ENCODE results near the gene PSMA8.
"Not testable (repeated sequence)": the region's sequence is repeated elsewhere in the genome, so short reads cannot be mapped to it uniquely, and the experiment has no call there.

The PSMA8 gene

DNA sequence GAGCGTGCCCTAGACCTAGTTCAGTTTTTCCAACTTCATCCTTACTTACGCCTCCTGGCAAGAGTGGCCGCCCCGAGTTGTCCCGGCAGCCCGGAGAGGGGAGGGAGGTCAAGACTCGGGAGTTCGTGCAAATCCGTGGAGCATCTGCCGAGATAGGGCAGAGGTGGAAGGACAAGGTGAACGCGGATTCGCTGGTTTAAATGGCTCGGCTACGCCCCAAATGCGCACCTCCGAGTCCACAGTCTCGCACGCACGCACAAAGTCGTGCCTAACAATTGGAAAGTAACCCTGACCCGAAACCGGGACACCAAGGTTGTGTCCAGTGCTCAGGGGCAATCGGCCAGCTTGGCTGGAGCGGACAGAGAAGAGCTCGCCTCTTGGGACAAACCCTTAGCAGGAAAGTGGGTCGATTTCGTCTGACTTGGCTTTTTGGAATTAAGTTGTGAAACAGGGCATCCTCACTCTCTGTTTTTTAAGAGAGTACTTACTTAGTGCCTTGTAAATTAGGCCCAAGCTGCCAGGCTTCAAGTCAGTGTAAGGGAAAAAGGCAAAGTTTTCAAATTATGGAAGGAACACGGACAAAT is 42.5 kb upstream of the PSMA8 start:
- TF ChIP-seq YY1 (IDR thresholded peaks at IDR 0.05; ENCODE audit: insufficient read depth, insufficient read length) (no peak), SUZ12 (IDR thresholded peaks at IDR 0.05; ENCODE audit: extremely low read depth, insufficient read depth, insufficient read length) (no peak), ZNF274 (IDR thresholded peaks at IDR 0.05; ENCODE audit: low read depth, low read length) (no peak)
- no peak for DNase-seq (ENCODE audit: low read depth, low spot score)

DNA sequence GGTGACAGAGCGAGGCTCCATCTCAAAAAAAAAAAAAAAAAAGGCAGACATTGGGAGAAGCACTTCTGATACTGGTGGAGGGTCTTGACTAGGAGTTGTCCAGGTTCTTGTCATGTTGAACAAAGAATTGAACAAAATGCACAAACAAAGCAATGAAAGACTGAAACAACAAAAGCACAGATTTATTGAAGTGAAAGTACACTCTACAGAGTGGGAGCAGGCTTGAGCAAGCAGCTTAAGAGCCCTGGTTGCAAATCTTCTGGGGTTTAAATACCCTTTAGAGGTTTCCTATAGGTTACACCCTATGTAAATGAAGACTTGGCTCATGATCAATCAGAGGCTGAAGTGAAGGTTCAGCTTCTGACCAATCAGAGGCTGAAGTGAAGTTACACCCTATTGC is 36.8 kb upstream of the PSMA8 start:
- no peak overlapping the region for H3K4me3 ChIP-seq (ENCODE audit: insufficient read length, low read depth)
- H3K27me3 ChIP-seq (ENCODE audit: insufficient read depth, insufficient read length): no peaks in the 10 kb centered on the region
- TF ChIP-seq SUZ12 (IDR thresholded peaks at IDR 0.05; ENCODE audit: extremely low read depth, insufficient read depth, insufficient read length): no peak
- no peak for TF ChIP-seq YY1 (IDR thresholded peaks at IDR 0.05; ENCODE audit: insufficient read depth, insufficient read length)
- TF ChIP-seq ZNF274 (IDR thresholded peaks at IDR 0.05; ENCODE audit: low read depth, low read length): no peak
- no peaks in the 10 kb centered on the region for H3K4me1 ChIP-seq (ENCODE audit: insufficient read depth, insufficient read length)
- no peaks in the 10 kb centered on the region; the same call in 1 of the 2 replicates for H3K9me3 ChIP-seq (ENCODE audit: insufficient read depth, low read length)
- H3K9ac ChIP-seq (ENCODE audit: insufficient read length, low read depth): no peak overlapping the region
- no peaks in the 10 kb centered on the region for H3K36me3 ChIP-seq (ENCODE audit: insufficient read depth, insufficient read length, low read length)
- DNase-seq (ENCODE audit: low read depth, low spot score): no peak

More for the DNA sequence above, 42.5 kb upstream of the PSMA8 start:
- no peaks in the 10 kb centered on the region for H3K4me1 ChIP-seq (ENCODE audit: insufficient read depth, insufficient read length)
- H3K9ac ChIP-seq (ENCODE audit: insufficient read length, low read depth): peak overlapping the region; percentile 64
- H3K27me3 ChIP-seq (ENCODE audit: insufficient read depth, insufficient read length): no peaks in the 10 kb centered on the region
- peak overlapping the region; percentile 61 for H3K4me3 ChIP-seq (ENCODE audit: insufficient read length, low read depth)
- peaks cover 8% of the 10 kb centered on the region for H3K36me3 ChIP-seq (ENCODE audit: insufficient read depth, insufficient read length, low read length)
- no peaks in the 10 kb centered on the region for H3K9me3 ChIP-seq (ENCODE audit: insufficient read depth, low read length)

DNA sequence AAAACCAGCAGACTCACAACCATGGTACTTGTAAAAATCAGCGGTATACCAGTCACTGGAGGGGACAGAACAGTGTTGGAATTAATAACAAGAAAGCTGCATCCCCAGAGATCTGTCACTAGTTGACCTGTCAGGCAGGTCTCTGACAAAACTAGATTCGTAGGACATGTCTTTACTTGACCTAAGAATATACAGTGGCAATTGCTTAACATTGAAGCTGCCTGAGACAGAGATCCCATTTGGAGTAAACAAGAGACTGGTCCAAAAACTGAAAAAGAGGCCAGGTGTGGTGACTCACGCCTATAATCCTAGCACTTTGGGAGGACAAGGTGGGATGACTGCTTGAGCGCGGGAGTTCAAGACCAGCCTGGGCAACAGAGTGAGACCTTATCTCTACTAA is 36.1 kb upstream of the PSMA8 start:
- DNase-seq (ENCODE audit: low read depth, low spot score): no peak
- Histone ChIP-seq H3K9ac (ENCODE audit: insufficient read length, low read depth) (no peak overlapping the region), H3K9me3 (ENCODE audit: insufficient read depth, low read length) (no peaks in the 10 kb centered on the region; the same call in 1 of the 2 replicates), H3K4me1 (ENCODE audit: insufficient read depth, insufficient read length) (no peaks in the 10 kb centered on the region), H3K4me3 (ENCODE audit: insufficient read length, low read depth) (no peak overlapping the region), H3K36me3 (ENCODE audit: insufficient read depth, insufficient read length, low read length) (no peaks in the 10 kb centered on the region), H3K27me3 (ENCODE audit: insufficient read depth, insufficient read length) (no peaks in the 10 kb centered on the region)
- TF ChIP-seq SUZ12 (IDR thresholded peaks at IDR 0.05; ENCODE audit: extremely low read depth, insufficient read depth, insufficient read length): no peak
- TF ChIP-seq ZNF274 (IDR thresholded peaks at IDR 0.05; ENCODE audit: low read depth, low read length): no peak
- no peak for TF ChIP-seq YY1 (IDR thresholded peaks at IDR 0.05; ENCODE audit: insufficient read depth, insufficient read length)

DNA sequence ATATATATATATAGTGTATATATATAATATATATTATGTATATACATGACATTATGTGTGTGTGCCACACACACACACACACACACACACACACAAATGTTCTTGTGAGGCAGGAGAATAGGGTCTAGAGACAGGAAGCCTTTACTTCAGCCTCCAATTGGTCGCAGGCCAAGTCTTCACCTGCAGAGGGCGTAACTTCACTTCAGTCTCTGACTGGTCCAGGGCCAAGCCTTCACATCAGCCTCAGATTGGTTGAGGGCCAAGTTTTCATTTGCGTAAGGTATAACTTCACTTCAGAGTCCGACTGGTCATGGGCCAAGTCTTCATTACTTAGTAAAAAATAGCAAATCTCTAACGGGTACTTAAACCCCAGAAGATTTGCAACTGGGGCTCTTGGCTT is 30.1 kb upstream of the PSMA8 start:
- H3K9ac ChIP-seq (ENCODE audit: insufficient read length, low read depth): no peak overlapping the region
- no peak overlapping the region for H3K4me3 ChIP-seq (ENCODE audit: insufficient read length, low read depth)
- H3K4me1 ChIP-seq (ENCODE audit: insufficient read depth, insufficient read length): no peaks in the 10 kb centered on the region
- no peaks in the 10 kb centered on the region for H3K36me3 ChIP-seq (ENCODE audit: insufficient read depth, insufficient read length, low read length)
- TF ChIP-seq ZNF274 (IDR thresholded peaks at IDR 0.05; ENCODE audit: low read depth, low read length) (no peak), YY1 (IDR thresholded peaks at IDR 0.05; ENCODE audit: insufficient read depth, insufficient read length) (no peak), SUZ12 (IDR thresholded peaks at IDR 0.05; ENCODE audit: extremely low read depth, insufficient read depth, insufficient read length) (no peak)
- H3K9me3 ChIP-seq (ENCODE audit: insufficient read depth, low read length): no peaks in the 10 kb centered on the region
- H3K27me3 ChIP-seq (ENCODE audit: insufficient read depth, insufficient read length): no peaks in the 10 kb centered on the region
- DNase-seq (ENCODE audit: low read depth, low spot score): no peak

DNA sequence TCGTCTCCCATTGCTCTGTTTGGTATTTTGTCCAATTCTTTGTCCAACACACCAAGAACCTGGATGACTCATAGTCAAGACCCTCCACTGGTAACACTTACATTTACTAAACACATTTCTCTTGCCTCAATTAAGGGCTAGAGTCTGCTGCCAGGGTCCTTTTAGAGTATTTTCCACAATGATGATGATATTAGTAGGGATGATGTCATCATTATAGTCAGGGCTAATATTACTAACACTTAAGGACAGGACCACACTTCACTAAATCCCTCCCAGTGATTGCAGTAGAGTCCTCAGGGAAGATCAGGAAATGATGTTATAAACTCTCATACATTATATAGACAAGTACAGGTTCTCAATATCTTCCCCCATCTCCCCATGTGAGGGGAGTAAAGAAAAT is 29.6 kb upstream of the PSMA8 start:
- no peaks in the 10 kb centered on the region for H3K27me3 ChIP-seq (ENCODE audit: insufficient read depth, insufficient read length)
- TF ChIP-seq ZNF274 (IDR thresholded peaks at IDR 0.05; ENCODE audit: low read depth, low read length) (no peak), YY1 (IDR thresholded peaks at IDR 0.05; ENCODE audit: insufficient read depth, insufficient read length) (no peak), SUZ12 (IDR thresholded peaks at IDR 0.05; ENCODE audit: extremely low read depth, insufficient read depth, insufficient read length) (no peak)
- H3K36me3 ChIP-seq (ENCODE audit: insufficient read depth, insufficient read length, low read length): no peaks in the 10 kb centered on the region
- H3K4me3 ChIP-seq (ENCODE audit: insufficient read length, low read depth): no peak overlapping the region
- H3K9ac ChIP-seq (ENCODE audit: insufficient read length, low read depth): no peak overlapping the region
- no peaks in the 10 kb centered on the region for H3K4me1 ChIP-seq (ENCODE audit: insufficient read depth, insufficient read length)
- DNase-seq (ENCODE audit: low read depth, low spot score): no peak
- H3K9me3 ChIP-seq (ENCODE audit: insufficient read depth, low read length): no peaks in the 10 kb centered on the region

DNA sequence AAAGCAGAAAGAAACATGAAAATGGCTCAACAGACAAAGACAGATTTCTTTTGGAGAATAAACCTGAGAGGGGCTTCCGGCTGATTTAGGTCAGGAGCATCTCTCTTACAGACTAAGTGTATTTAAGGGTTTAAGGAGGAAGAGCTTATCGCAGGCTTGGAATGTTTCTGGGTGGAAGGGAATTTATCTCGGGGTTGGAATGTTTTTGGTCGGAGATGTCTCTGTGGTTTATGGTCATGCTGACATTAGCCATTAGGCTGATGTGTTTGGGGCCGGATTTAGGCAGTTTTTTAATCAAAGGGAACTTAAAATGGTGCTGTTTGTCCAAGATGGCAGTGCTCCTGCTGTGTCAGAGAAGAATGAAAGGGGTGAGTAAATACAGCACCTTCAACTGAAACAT is 14.4 kb upstream of the PSMA8 start:
- no peaks in the 10 kb centered on the region for H3K36me3 ChIP-seq (ENCODE audit: insufficient read depth, insufficient read length, low read length)
- H3K9me3 ChIP-seq (ENCODE audit: insufficient read depth, low read length): peaks cover 12% of the 10 kb centered on the region; the same call in 1 of the 2 replicates
- no peak overlapping the region for H3K9ac ChIP-seq (ENCODE audit: insufficient read length, low read depth)
- no peak for TF ChIP-seq SUZ12 (IDR thresholded peaks at IDR 0.05; ENCODE audit: extremely low read depth, insufficient read depth, insufficient read length)
- TF ChIP-seq ZNF274 (IDR thresholded peaks at IDR 0.05; ENCODE audit: low read depth, low read length): no peak
- TF ChIP-seq YY1 (IDR thresholded peaks at IDR 0.05; ENCODE audit: insufficient read depth, insufficient read length): no peak
- no peaks in the 10 kb centered on the region for H3K4me1 ChIP-seq (ENCODE audit: insufficient read depth, insufficient read length)
- H3K4me3 ChIP-seq (ENCODE audit: insufficient read length, low read depth): no peak overlapping the region
- no peak for DNase-seq (ENCODE audit: low read depth, low spot score)
- no peaks in the 10 kb centered on the region for H3K27me3 ChIP-seq (ENCODE audit: insufficient read depth, insufficient read length)

DNA sequence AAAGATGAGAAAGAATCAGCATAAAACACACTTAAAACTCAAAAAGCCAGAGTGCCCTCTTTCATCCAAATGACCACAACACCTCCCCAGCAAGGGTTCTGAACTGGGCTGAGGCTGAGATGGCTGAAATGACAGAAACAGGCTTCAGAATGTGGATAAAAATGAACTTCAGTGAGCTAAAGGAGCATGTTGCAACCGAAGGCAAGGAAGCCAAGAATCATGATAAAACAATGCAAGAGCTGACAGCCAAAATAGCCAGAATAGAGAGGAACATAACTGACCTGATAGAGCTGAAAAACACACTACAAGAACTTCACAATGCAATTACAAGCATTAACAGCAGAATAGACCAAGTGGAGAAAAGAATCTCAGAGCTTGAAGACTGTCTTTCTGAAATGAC is 12.2 kb upstream of the PSMA8 start:
- H3K9me3 ChIP-seq (ENCODE audit: insufficient read depth, low read length): peaks cover 12% of the 10 kb centered on the region; the same call in 1 of the 2 replicates
- DNase-seq (ENCODE audit: low read depth, low spot score): no peak
- no peaks in the 10 kb centered on the region for H3K27me3 ChIP-seq (ENCODE audit: insufficient read depth, insufficient read length)
- H3K9ac ChIP-seq (ENCODE audit: insufficient read length, low read depth): no peak overlapping the region
- no peaks in the 10 kb centered on the region for H3K36me3 ChIP-seq (ENCODE audit: insufficient read depth, insufficient read length, low read length)
- TF ChIP-seq YY1 (IDR thresholded peaks at IDR 0.05; ENCODE audit: insufficient read depth, insufficient read length) (no peak), SUZ12 (IDR thresholded peaks at IDR 0.05; ENCODE audit: extremely low read depth, insufficient read depth, insufficient read length) (no peak), ZNF274 (IDR thresholded peaks at IDR 0.05; ENCODE audit: low read depth, low read length) (no peak)
- no peak overlapping the region for H3K4me3 ChIP-seq (ENCODE audit: insufficient read length, low read depth)
- H3K4me1 ChIP-seq (ENCODE audit: insufficient read depth, insufficient read length): no peaks in the 10 kb centered on the region

DNA sequence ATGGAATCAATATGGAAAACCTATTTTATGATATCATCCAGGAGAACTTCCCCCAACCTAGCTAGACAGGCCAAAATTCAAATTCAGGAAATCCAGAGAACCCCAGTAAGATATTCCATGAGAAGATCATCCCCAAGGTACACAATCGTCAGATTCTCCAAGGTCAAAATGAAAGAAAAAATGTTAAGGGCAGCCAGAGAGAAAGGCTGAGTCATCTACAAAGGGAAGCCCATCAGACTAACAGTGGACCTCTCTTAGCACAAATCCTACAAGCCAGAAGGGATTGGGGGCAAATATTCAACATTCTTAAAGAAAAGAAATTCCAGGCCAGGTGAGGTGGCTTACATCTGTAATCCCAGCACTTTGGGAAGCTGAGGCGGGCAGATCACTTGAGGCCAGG is 11.7 kb upstream of the PSMA8 start:
- DNase-seq (ENCODE audit: low read depth, low spot score); H3K4me3 ChIP-seq (ENCODE audit: insufficient read length, low read depth): not testable (repeated sequence)
- peaks cover 12% of the 10 kb centered on the region; the same call in 1 of the 2 replicates for H3K9me3 ChIP-seq (ENCODE audit: insufficient read depth, low read length)

More for the DNA sequence above, 11.7 kb upstream of the PSMA8 start:
- not testable (repeated sequence) for H3K4me1 ChIP-seq (ENCODE audit: insufficient read depth, insufficient read length); H3K36me3 ChIP-seq (ENCODE audit: insufficient read depth, insufficient read length, low read length); H3K27me3 ChIP-seq (ENCODE audit: insufficient read depth, insufficient read length); H3K9ac ChIP-seq (ENCODE audit: insufficient read length, low read depth)
